Mammary epithelial cell (primary cell): ENCODE results near the gene USP49.

Experiments
- CTCF ChIP-seq, 2 donors: IDR thresholded peaks in 1 of 2; conservative IDR thresholded peaks in 1 of 2; 2 replicates each; pipeline ENCODE4 v1.5.1; 2011 to 2012; ENCODE audit warnings: inconsistent platforms in 2 of 2, low read length in 2 of 2, mild to moderate bottlenecking in 2 of 2, control low read depth in 1 of 2, low read depth in 1 of 2; ENCODE audit not compliant: insufficient read depth in 1 of 2; ENCODE audit errors: extremely low read depth in 1 of 2
- EZH2 ChIP-seq: IDR thresholded peaks from 2 replicates; pipeline ENCODE4 v1.6.1; 2012; ENCODE audit warnings: low read length, inconsistent platforms, borderline replicate concordance

GRCh38 chr6:41740366-41741162 lies 154.6 kb downstream of the USP49 start:
- TF ChIP-seq CTCF (conservative IDR thresholded peaks at IDR 0.05 in 1 of 2, IDR thresholded peaks at IDR 0.05 in 1 of 2; ENCODE audit: extremely low read depth in 1 of 2, insufficient read depth in 1 of 2, low read depth in 1 of 2, low read length in 2 of 2) (no peak), EZH2 (no peak)
